GM18861 (cell line): ENCODE measurements around the gene ADCY2.

Experiments
- ATAC-seq: cut with Tn5 transposase; IDR thresholded peaks from one replicate; pipeline ENCODE4 v1.9.1; 2021; ENCODE audit not compliant: unreplicated experiment

Gene ADCY2

GRCh38 chr5:7437836-7438235, 41.9 kb downstream of the ADCY2 start:
- no peak for ATAC-seq

- ATAC-seq, result no peak
Measured at GRCh38 chr5:7445068-7445467, 49.1 kb downstream of the ADCY2 start.

DNA sequence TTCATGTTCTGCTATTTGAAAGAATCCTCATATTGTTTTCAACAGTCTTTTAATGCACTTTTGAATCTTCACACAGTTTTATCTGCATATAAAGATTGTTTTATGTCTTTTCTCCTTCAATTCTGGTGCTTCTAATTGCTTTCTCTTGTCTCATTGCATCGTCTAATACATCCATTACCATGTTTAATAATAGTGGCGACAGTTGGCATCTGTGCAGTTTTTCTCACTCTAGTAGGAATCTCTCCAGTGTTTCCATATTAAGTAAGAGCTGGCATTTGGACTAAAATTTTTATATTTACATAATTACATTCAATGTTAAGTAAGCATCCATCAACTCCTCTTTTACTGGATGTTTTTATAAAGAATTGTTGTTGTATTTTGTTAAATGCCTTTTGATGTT, 49.9 kb downstream of the ADCY2 start:
- no peak for ATAC-seq

- no peak for ATAC-seq
Measured at GRCh38 chr5:7446913-7447312, 51.0 kb downstream of the ADCY2 start.

- ATAC-seq, result no peak
Measured at GRCh38 chr5:7453947-7454346, 58.0 kb downstream of the ADCY2 start.

GRCh38 chr5:7456206-7456605, 60.3 kb downstream of the ADCY2 start:
- ATAC-seq, result no peak

DNA sequence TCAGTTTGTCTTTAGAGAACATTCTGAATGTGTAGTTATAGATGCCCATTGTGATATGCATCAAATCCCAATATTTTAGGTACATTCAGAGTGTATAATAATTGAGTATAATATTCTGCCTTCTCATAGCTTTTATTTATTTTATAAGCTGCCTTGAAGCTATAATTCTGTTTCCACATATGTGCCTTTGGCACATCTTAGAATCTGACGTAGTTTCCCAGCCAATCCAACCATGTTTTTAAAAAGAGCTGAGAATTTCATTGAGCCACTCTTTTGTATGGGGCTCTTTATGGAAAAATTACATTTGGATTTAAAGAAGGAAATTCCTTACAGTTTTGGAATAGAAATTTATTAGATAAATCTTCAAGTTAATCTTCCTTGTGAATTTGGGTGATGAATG, 65.4 kb downstream of the ADCY2 start:
- no peak for ATAC-seq

DNA sequence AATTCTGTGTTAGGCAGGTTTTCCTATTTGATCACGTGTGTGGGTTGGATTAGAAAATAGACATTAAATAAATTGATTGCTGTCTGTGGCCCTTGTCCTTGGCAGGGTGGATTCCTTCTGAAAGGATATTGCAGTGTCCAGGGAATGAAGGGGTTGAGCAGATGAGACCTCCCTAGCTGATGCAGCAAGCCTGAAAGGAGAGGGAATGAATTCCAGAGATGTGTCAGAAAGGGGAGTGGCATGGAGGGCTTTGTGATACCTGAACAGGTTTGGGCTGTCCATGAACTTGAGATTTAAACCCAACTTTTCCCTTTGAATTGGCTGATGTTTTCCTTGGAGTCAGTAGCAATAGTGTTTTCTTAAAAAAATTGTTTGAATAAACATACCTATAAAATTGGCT, 66.8 kb downstream of the ADCY2 start:
- ATAC-seq, result no peak

GRCh38 chr5:7464182-7464581, 68.2 kb downstream of the ADCY2 start:
- ATAC-seq, result no peak

- no peak for ATAC-seq
Measured at GRCh38 chr5:7467179-7467578, 71.2 kb downstream of the ADCY2 start.

- ATAC-seq, result no peak
Measured at GRCh38 chr5:7468742-7469141, 72.8 kb downstream of the ADCY2 start.

DNA sequence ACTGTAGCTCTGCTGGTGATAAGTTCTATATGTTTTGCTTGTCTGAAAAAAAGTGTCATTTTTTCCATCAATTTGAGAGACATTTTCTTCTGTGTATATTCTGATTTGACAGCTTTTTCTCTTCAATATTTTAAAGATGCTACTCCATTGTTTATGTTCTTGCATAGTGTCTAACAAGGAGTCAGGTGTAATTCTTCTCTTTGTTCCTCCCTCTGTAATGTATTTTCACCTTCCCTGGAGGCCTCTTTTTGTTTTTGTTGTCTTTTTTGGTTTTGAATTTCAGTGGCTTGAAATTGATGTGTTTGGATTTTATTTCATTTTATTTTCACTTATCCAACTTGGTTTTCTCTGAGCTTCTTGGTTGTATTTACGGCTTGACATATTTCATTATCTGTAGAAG, 75.8 kb downstream of the ADCY2 start:
- ATAC-seq, result no peak

- ATAC-seq, result no peak
Measured at GRCh38 chr5:7473115-7473514, 77.2 kb downstream of the ADCY2 start.

GRCh38 chr5:7473668-7474215, 77.8 kb downstream of the ADCY2 start:
- no peak for ATAC-seq

GRCh38 chr5:7474821-7475403, 79.0 kb downstream of the ADCY2 start:
- ATAC-seq, result no peak

GRCh38 chr5:7478459-7478858, 82.5 kb downstream of the ADCY2 start:
- no peak for ATAC-seq

- no peak for ATAC-seq
Measured at GRCh38 chr5:7488734-7489133, 92.8 kb downstream of the ADCY2 start.

- no peak for ATAC-seq
Measured at GRCh38 chr5:7492371-7492770, 96.4 kb downstream of the ADCY2 start.

DNA sequence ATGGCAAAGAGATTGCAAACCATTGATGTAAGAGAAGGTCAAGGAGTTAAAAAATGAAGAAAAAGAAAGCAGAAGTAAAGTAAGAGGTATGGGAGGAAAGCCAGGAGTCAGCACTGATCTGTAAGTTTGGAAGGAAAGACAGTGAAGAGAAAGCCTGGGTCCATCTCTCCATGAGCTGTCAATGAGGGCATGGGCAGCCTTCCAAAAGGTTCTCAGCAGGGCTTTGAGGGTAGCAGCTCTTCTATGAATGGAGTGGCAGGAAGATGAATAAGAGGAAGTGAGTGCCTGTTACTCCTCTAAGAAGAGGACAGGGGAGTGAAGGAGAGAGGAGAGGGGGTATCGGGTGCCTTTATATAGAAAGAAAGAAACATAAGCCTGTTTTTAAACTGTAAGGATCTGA, 97.1 kb downstream of the ADCY2 start:
- no peak for ATAC-seq

DNA sequence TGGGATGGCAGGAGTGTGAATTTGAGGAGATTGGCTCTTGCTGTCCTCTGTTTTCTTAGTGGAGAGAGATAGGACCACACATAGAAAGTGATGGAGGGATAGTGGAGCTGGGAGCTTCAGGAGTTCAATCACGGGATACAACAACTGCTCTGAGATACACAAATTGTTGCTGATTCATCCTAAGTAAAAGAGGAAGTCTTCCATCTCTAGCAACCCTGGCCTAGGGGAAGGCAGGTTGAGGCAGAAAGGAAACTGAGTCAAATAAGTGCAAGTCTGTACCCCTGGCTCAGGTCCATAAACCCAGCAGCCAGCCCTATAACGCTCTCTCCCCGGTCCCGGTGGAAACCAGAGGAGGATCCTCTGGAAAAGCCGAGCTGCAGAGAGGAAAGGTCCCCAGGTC, 97.7 kb downstream of the ADCY2 start:
- no peak for ATAC-seq

GRCh38 chr5:7494481-7495130, 98.7 kb downstream of the ADCY2 start:
- no peak for ATAC-seq

- ATAC-seq, result no peak
Measured at GRCh38 chr5:7495131-7495517, 99.2 kb downstream of the ADCY2 start.

- no peak for ATAC-seq
Measured at GRCh38 chr5:7500256-7500655, 104.3 kb downstream of the ADCY2 start.
